Activated CD4-positive, alpha-beta T cell treated with anti-CD3 and anti-CD28 coated beads, Interleukin-2, amount 50 U/mL, for 24 hours (primary cell): Measurements from ENCODE around the gene DUSP7.

Source experiments
- DNase-seq, 2 donors: peaks; one replicate each; pipeline ENCODE4 v3.0.0-alpha.2; 2020; ENCODE audit warnings: low read depth in 1 of 2, low spot score in 1 of 2

The DUSP7 gene

GRCh38 chr3:52068730-52069129 lies 12.4 kb upstream of the DUSP7 start:
- DNase-seq: no peak

GRCh38 chr3:52068055-52068571 lies 11.7 kb upstream of the DUSP7 start:
- no peak for DNase-seq

- no peak for DNase-seq
Measured at GRCh38 chr3:52067526-52067925, 11.2 kb upstream of the DUSP7 start.

GRCh38 chr3:52067046-52067445 lies 10.7 kb upstream of the DUSP7 start:
- no peak for DNase-seq

- DNase-seq: no peak
Measured at GRCh38 chr3:52065264-52065756, 8.9 kb upstream of the DUSP7 start.

- DNase-seq: no peak
Measured at GRCh38 chr3:52064561-52064960, 8.2 kb upstream of the DUSP7 start.

- no peak for DNase-seq
Measured at GRCh38 chr3:52063026-52063723, 6.8 kb upstream of the DUSP7 start.

- DNase-seq: no peak
Measured at GRCh38 chr3:52062505-52062904, 6.1 kb upstream of the DUSP7 start.

- DNase-seq: no peak
Measured at GRCh38 chr3:52061121-52061910, 4.9 kb upstream of the DUSP7 start.

GRCh38 chr3:52059781-52060180 lies 3.4 kb upstream of the DUSP7 start:
- no peak for DNase-seq

GRCh38 chr3:52057812-52058495 lies 1.6 kb upstream of the DUSP7 start:
- no peak for DNase-seq

- DNase-seq: peak; percentile 99
Measured at GRCh38 chr3:52056968-52057811, 819 bp upstream of the DUSP7 start.

GRCh38 chr3:52055537-52056351 lies 627 bp downstream of the DUSP7 start:
- peak in 1 of 2 donors; percentile 17 for DNase-seq

- DNase-seq: no peak
Measured at GRCh38 chr3:52054661-52055511, 1.5 kb downstream of the DUSP7 start.

- DNase-seq: no peak
Measured at GRCh38 chr3:52053307-52054304, 2.8 kb downstream of the DUSP7 start.

- no peak for DNase-seq
Measured at GRCh38 chr3:52052831-52053306, 3.5 kb downstream of the DUSP7 start.

GRCh38 chr3:52051444-52051843 lies 4.9 kb downstream of the DUSP7 start:
- no peak for DNase-seq

GRCh38 chr3:52050571-52050970 lies 5.8 kb downstream of the DUSP7 start:
- DNase-seq: no peak
